ENCODE results near the gene NEFH. TPM values are rescaled to one million over a fixed set of nuclear protein-coding genes. Genes with fewer than 3 reads are reported as not detected.
"Not testable (repeated sequence)": the region's sequence is repeated elsewhere in the genome, so short reads cannot be mapped to it uniquely, and the experiment has no call there.

The NEFH gene
- total RNA-seq, 4 donors from 2014 or later = 0.54 to 0.83 (median 0.66) TPM; not detected in 1

DNA sequence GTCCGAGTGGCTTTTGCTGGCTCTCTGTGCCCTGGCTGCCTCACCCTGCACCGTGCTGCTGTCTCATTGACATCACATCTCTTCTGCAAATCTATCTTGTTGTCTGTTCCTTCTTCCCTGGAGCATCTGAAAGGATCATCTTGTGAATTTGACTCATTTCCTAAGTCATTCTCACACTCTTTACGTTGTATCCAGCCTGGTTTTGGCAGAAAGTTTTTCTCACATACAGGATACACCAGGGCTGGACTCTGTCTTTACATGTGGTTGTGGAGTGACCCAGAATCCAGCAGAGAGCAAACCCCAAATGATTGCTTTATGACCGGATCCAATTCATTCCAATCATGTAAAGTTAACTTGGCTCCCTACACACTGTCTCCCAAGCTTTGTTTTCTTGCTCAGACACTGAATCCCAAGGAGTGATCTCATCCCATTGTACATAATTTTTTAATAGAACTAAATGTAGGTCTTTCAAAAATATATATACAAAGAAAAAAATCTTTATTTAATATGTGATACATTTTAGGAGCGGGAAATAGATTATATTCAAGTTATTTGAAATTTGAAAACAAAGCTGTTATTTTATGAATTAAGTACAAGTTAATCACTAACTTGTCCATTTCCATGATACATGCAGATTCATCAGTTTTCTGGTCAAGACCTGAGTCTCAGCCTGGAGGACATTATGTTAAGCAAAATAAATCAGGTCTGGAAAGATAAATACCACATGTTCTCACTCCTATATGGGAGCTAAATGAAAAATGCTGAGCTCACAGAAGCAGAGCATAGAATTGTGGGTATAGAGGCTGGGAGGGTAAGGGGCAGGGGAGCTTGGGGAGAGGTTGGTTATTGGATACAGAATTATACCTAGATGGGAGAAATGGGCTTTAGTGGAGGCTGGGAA is 44.5 kb upstream of the NEFH start:
- Histone ChIP-seq H3K27me3 (no peaks in the 10 kb centered on the region), H3K27ac (no peak overlapping the region), H3K4me1 (no peaks in the 10 kb centered on the region), H3K4me3 (no peak overlapping the region), H3K9me3 (no peaks in the 10 kb centered on the region), H3K36me3 (no peaks in the 10 kb centered on the region)
- TF ChIP-seq, protein P1, sequence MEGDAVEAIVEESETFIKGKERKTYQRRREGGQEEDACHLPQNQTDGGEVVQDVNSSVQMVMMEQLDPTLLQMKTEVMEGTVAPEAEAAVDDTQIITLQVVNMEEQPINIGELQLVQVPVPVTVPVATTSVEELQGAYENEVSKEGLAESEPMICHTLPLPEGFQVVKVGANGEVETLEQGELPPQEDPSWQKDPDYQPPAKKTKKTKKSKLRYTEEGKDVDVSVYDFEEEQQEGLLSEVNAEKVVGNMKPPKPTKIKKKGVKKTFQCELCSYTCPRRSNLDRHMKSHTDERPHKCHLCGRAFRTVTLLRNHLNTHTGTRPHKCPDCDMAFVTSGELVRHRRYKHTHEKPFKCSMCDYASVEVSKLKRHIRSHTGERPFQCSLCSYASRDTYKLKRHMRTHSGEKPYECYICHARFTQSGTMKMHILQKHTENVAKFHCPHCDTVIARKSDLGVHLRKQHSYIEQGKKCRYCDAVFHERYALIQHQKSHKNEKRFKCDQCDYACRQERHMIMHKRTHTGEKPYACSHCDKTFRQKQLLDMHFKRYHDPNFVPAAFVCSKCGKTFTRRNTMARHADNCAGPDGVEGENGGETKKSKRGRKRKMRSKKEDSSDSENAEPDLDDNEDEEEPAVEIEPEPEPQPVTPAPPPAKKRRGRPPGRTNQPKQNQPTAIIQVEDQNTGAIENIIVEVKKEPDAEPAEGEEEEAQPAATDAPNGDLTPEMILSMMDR (IDR thresholded peaks at IDR 0.05) = no peak
- TF ChIP-seq POLR2A (IDR thresholded peaks at IDR 0.05) = no peak
- DNase-seq = no peak

DNA sequence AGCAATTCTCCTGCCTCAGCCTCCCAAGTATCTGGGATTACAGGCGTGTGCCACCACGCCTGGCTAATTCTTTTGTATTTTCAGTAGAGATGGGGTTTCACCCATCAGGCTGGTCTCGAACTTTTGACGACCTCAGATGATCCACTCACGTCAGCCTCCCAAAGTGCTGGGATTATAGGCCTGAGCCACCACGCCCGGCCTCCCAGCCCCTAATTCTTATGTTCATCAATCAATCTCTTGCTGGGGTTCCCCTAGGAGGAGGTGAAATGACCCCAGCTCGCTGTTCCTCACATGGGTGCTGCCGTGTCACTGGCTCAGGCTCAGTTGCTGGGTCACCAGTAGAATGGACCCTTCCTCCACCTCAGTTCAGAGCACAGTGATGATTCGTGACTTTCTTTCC is 41.7 kb upstream of the NEFH start, which contains the start of gene RFPL1:
Gene RFPL1, plus strand, starts transcription at position 301 of the 400 bp plus-strand sequence.
- H3K27ac ChIP-seq, H3K27me3 ChIP-seq, H3K4me3 ChIP-seq, H3K36me3 ChIP-seq, DNase-seq, H3K9me3 ChIP-seq, H3K4me1 ChIP-seq: not testable (repeated sequence)

DNA sequence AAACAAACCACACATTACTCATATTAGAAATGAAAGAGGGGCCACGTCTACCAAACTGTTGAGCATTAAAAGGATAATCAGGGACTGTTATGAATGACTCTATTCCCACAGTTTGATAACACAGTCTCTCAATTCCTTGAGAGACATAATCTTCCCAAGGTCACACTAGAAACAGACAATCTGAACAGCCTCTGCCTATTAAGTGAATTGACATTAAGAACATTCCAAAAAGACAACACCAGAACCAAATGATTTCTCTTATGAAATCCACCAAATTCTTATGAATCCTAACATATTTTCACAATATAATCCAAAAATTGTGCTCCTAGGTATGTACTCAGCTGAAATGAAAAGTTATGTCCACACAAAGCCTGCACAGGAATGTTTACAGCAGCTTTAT is 37.0 kb upstream of the NEFH start:
- TF ChIP-seq, protein P1 (IDR thresholded peaks at IDR 0.05) = no peak
- no peak for TF ChIP-seq POLR2A (IDR thresholded peaks at IDR 0.05)
- Histone ChIP-seq H3K4me1 (no peaks in the 10 kb centered on the region), H3K27ac (no peak overlapping the region), H3K4me3 (no peak overlapping the region), H3K9me3 (no peaks in the 10 kb centered on the region), H3K27me3 (no peaks in the 10 kb centered on the region), H3K36me3 (no peaks in the 10 kb centered on the region)
- DNase-seq = no peak

DNA sequence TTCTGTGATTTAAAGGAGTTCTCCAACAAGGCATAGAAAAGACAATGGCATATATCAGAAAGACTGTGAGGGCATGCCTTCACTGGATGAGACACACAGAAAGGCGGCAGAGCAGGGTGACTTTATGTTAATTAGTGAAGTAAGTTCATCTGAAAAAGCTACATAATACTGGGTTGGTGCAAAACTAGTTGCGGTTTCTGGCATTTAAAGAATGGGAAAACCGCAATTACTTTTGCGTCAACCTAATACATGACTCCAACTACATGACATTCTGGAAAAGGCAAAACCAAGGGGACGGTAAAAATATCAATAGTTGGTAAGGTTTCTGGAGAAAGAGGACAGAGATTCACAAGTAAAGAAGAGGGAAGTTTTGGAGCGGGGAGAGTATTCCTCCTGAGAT is 36.6 kb upstream of the NEFH start:
- no peak for DNase-seq
- H3K36me3 ChIP-seq = no peaks in the 10 kb centered on the region
- no peaks in the 10 kb centered on the region for H3K4me1 ChIP-seq
- H3K27me3 ChIP-seq = no peaks in the 10 kb centered on the region
- TF ChIP-seq, protein P1 (IDR thresholded peaks at IDR 0.05) = no peak
- no peak for TF ChIP-seq POLR2A (IDR thresholded peaks at IDR 0.05)
- no peak overlapping the region for H3K27ac ChIP-seq
- no peaks in the 10 kb centered on the region for H3K9me3 ChIP-seq
- H3K4me3 ChIP-seq = no peak overlapping the region

DNA sequence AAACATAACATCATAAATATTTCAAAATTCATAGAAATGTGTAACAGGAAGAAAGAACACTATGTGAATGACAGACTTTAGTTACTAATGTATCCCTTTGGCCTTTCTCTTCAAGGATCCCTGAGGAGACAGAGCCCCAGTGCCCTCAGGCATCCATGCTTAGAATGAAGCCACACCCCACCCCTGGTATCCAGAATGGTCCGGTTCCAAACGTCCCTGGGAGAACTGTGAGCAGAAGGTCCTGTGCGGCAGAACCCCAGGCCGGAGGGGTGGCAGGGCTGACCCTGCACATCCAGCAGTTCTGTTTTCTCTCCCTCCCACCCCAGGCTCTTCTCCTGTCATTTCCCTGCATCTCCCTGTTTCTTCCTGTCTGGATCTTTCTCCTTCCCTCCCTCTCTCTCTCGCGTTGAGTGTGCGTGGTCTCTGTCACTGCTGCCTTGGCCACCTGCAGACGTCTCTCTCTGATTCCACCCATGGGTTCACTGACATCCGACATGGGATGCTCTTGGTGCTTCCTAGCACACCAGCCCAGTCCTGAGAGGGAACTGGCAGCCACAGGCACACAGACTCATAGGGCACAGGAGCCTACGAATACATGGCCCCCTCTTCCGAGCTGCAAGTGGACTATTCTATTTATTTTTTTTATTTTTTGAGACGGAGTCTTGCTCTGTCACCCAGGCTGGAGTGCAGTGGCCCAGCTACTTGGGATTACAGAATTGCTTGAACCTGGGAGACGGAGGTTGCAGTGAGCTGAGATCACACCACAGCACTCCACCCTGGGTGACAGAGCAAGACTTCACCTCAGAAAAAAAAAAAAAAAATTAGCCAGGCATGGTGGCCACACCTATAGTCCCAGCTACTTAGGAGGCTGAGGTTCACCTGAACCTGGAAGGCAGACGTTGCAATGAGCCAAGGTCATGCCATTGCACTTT is 35.9 kb upstream of the NEFH start:
- DNase-seq = no peak
- Histone ChIP-seq H3K27ac (no peak overlapping the region), H3K4me1 (no peaks in the 10 kb centered on the region), H3K36me3 (no peaks in the 10 kb centered on the region), H3K27me3 (no peaks in the 10 kb centered on the region), H3K4me3 (no peak overlapping the region), H3K9me3 (no peaks in the 10 kb centered on the region)
- no peak for TF ChIP-seq POLR2A (IDR thresholded peaks at IDR 0.05)
- TF ChIP-seq, protein P1 (IDR thresholded peaks at IDR 0.05) = no peak

DNA sequence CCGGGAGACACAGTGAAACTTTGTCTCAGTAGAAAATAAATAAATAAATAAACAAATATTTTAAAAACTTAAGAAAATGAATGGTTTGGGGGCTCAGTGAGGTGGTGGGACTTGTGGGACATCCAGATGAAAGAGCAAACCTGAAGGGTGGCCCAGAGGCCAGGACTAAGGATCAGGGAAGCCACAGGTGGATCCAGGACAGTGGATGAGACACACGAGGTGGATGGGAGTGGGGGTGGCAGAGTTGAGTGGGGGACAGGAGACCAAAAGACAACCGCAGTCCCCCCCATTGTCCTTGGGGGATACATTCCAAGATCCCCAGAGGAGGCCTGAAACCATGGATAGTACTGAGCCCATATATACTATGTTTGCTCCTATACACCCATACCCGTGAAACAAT is 34.5 kb upstream of the NEFH start:
- Histone ChIP-seq H3K9me3 (no peaks in the 10 kb centered on the region), H3K4me3 (no peak overlapping the region), H3K27ac (no peak overlapping the region), H3K27me3 (no peaks in the 10 kb centered on the region), H3K36me3 (no peaks in the 10 kb centered on the region), H3K4me1 (no peaks in the 10 kb centered on the region)
- TF ChIP-seq POLR2A (IDR thresholded peaks at IDR 0.05) = no peak
- TF ChIP-seq, protein P1 (IDR thresholded peaks at IDR 0.05) = no peak
- no peak for DNase-seq
